Measurements from ENCODE around the gene SNX32.

- no peak for TF ChIP-seq POLR2AphosphoS5 (IDR thresholded peaks at IDR 0.05; ENCODE audit: low read depth, low read length)
- TF ChIP-seq SIN3A (IDR thresholded peaks at IDR 0.05; ENCODE audit: borderline replicate concordance, insufficient read depth, low read depth, low read length) = no peak
- no peak for TF ChIP-seq CTCF (IDR thresholded peaks at IDR 0.05)
- no peak for TF ChIP-seq REST (IDR thresholded peaks at IDR 0.05; ENCODE audit: insufficient read depth in 1 of 2, low read depth in 2 of 2, low read length in 1 of 2)
These were observed 29.8 kb upstream of the SNX32 start for GRCh38 chr11:65803797-65804492.

Measured in Panc1 (cell line).